Upper lobe of left lung (tissue), 4 donors: ENCODE data around the gene ZNF423.

ENCODE experiments used
- POLR2A ChIP-seq, 4 donors: fragments of 450-650 bp; IDR thresholded peaks; one replicate each; pipeline ENCODE4 v1.5.1; 2016 to 2017; ENCODE audit warnings: antibody characterized with exemption in 4 of 4, mild to moderate bottlenecking in 2 of 4
- POLR2AphosphoS5 ChIP-seq, 2 donors: sonication (generic); formaldehyde crosslinking; IDR thresholded peaks; one replicate each; pipeline ENCODE4 v1.5.1; 2017; ENCODE audit warnings: antibody characterized with exemption in 2 of 2
- TF ChIP-seq, protein P1 (sequence below), 6 experiments: fragments of 450-650 bp in 4 of 6; fragments of 200-600 bp in 2 of 6; sonication (generic) in 2 of 6; IDR thresholded peaks; one replicate each; pipeline ENCODE4 v1.5.1; 2016 to 2019; ENCODE audit warnings: antibody characterized with exemption in 6 of 6

DNA sequence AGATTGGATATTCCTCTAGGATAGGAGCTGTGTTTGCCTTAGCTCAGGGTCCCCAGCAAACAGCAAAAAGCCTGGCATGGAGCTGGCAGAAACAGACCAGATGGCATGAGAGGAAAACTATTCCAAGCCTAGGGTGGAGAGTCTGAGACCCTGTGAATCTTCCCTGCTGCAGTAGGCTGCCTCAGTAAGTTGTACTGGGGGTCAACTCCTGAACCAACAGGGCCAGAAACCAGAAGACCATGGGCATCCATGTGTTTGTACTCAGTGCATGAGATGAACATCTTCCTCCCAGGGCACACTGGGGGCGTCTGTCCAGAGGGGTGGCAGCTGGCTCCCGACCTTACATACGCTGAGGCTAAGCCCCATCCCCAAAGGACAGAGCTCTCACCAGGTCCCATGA is 267.9 kb downstream of the ZNF423 start:
- TF ChIP-seq, protein P1, sequence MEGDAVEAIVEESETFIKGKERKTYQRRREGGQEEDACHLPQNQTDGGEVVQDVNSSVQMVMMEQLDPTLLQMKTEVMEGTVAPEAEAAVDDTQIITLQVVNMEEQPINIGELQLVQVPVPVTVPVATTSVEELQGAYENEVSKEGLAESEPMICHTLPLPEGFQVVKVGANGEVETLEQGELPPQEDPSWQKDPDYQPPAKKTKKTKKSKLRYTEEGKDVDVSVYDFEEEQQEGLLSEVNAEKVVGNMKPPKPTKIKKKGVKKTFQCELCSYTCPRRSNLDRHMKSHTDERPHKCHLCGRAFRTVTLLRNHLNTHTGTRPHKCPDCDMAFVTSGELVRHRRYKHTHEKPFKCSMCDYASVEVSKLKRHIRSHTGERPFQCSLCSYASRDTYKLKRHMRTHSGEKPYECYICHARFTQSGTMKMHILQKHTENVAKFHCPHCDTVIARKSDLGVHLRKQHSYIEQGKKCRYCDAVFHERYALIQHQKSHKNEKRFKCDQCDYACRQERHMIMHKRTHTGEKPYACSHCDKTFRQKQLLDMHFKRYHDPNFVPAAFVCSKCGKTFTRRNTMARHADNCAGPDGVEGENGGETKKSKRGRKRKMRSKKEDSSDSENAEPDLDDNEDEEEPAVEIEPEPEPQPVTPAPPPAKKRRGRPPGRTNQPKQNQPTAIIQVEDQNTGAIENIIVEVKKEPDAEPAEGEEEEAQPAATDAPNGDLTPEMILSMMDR (IDR thresholded peaks at IDR 0.05), result no peak
- no peak for TF ChIP-seq POLR2AphosphoS5 (IDR thresholded peaks at IDR 0.05)
- TF ChIP-seq POLR2A (IDR thresholded peaks at IDR 0.05), result no peak
